Measurements from ENCODE around the gene ICOS.
"Not testable (repeated sequence)": the region's sequence is repeated elsewhere in the genome, so short reads cannot be mapped to it uniquely, and the experiment has no call there.

The ICOS gene

GRCh38 chr2:203982276-203982675 lies 45.7 kb downstream of the ICOS start:
- DNase-seq, result no peak

- DNase-seq, result no peak
Measured at GRCh38 chr2:203983064-203983715, 46.6 kb downstream of the ICOS start.

- DNase-seq, result not testable (repeated sequence)
Measured at GRCh38 chr2:203985978-203986377, 49.4 kb downstream of the ICOS start.

- no peak for DNase-seq
Measured at GRCh38 chr2:203987959-203988358, 51.4 kb downstream of the ICOS start.

GRCh38 chr2:203988500-203989260 lies 52.1 kb downstream of the ICOS start:
- DNase-seq, result no peak

- DNase-seq, result peak in 1 of 2 donors; percentile 24
Measured at GRCh38 chr2:203989521-203989920, 53.0 kb downstream of the ICOS start.

- DNase-seq, result no peak
Measured at GRCh38 chr2:203992509-203992908, 55.9 kb downstream of the ICOS start.

- no peak for DNase-seq
Measured at GRCh38 chr2:203993011-203993410, 56.4 kb downstream of the ICOS start.

GRCh38 chr2:203993560-203993959 lies 57.0 kb downstream of the ICOS start:
- peak in 1 of 2 donors; percentile 44 for DNase-seq

- peak in 1 of 2 donors; percentile 37 for DNase-seq
Measured at GRCh38 chr2:203994735-203995134, 58.2 kb downstream of the ICOS start.

GRCh38 chr2:203996692-203997091 lies 60.1 kb downstream of the ICOS start:
- no peak for DNase-seq

- no peak for DNase-seq
Measured at GRCh38 chr2:203997481-203997880, 60.9 kb downstream of the ICOS start.

- no peak for DNase-seq
Measured at GRCh38 chr2:203997980-203998809, 61.6 kb downstream of the ICOS start.

- no peak for DNase-seq
Measured at GRCh38 chr2:203999835-204000234, 63.3 kb downstream of the ICOS start.

- peak in 1 of 2 donors; percentile 48 for DNase-seq
Measured at GRCh38 chr2:204000446-204000845, 63.9 kb downstream of the ICOS start.

GRCh38 chr2:204003276-204003990 lies 66.9 kb downstream of the ICOS start:
- DNase-seq, result no peak

- DNase-seq, result no peak
Measured at GRCh38 chr2:204004912-204005311, 68.3 kb downstream of the ICOS start.

GRCh38 chr2:204005940-204006721 lies 69.6 kb downstream of the ICOS start:
- DNase-seq, result peak in 1 of 2 donors; percentile 49

GRCh38 chr2:204008352-204008751 lies 71.8 kb downstream of the ICOS start:
- DNase-seq, result no peak

GRCh38 chr2:204010628-204011560 lies 74.3 kb downstream of the ICOS start:
- DNase-seq, result no peak

All from CD4-positive, alpha-beta T cell treated with Interleukin-4 for 1 hour (primary cell).